A549 (cell line): ENCODE results near the gene RGS6. TPM values are rescaled to one million over a fixed set of nuclear protein-coding genes. Genes with fewer than 3 reads are reported as not detected.

Experiments used
- ATAC-seq, 2 experiments: fragments of 200-7000 bp in 1 of 2; fragments of >200 bp in 1 of 2; cut with Nextera tagmentation in 1 of 2; cut with Tn5 transposase in 1 of 2; 3 replicates each; pipeline versions ENCODE4 v1.8.0 to v1.9.1; 2018 to 2020; ENCODE audit warnings: mild to moderate bottlenecking in 1 of 2, moderate library complexity in 1 of 2
- CTCF ChIA-PET: fragments of 300-600 bp; sonication (Branson Sonifier 250); formaldehyde crosslinking; extraction: SDS; loops from one replicate; lab custom pipeline; 2021; ENCODE audit warnings: antibody characterized with exemption, inconsistent platforms; lab: Yijun Ruan, JAX
- POLR2A ChIA-PET: fragments of 350-600 bp; formaldehyde crosslinking; extraction: SDS; loops from one replicate; lab custom pipeline; 2021; ENCODE audit warnings: antibody characterized with exemption, inconsistent platforms; lab: Yijun Ruan, JAX
- DNase-seq, 2 experiments: peaks; one replicate each; pipeline versions ENCODE4 v3.0.0 to v3.0.0-alpha.2; 2011 to 2016; ENCODE audit warnings: low read depth in 1 of 2, low spot score in 1 of 2
- FAIRE-seq: peaks from 2 replicates; lab custom pipeline; 2011; peaks lifted over from hg19 to GRCh38; lab: Jason Lieb, UNC
- H3K27ac ChIP-seq, 2 experiments: fragments of >200 bp; sonication (Bioruptor Twin); formaldehyde crosslinking; 3 replicates each; pipeline ENCODE4 v1.5.1; 2016 to 2017
- H3K4me1 ChIP-seq: fragments of >200 bp; sonication (Bioruptor Twin); formaldehyde crosslinking; 3 replicates; pipeline ENCODE4 v1.6.1; 2016
- H3K4me2 ChIP-seq: fragments of >200 bp; sonication (Bioruptor Twin); formaldehyde crosslinking; 3 replicates; pipeline ENCODE4 v1.6.1; 2016
- H3K4me3 ChIP-seq: fragments of >200 bp; sonication (Bioruptor Twin); formaldehyde crosslinking; 3 replicates; pipeline ENCODE4 v1.5.1; 2016
- H3K9me3 ChIP-seq: fragments of >200 bp; sonication (Bioruptor Twin); formaldehyde crosslinking; 3 replicates; pipeline ENCODE4 v1.6.1; 2016
- BHLHE40 ChIP-seq: IDR thresholded peaks from 2 replicates; pipeline ENCODE4 v1.6.1; 2012; ENCODE audit warnings: low read depth, low read length, inconsistent platforms
- CEBPB ChIP-seq, 2 experiments: fragments of >200 bp in 1 of 2; sonication (Bioruptor Twin) in 1 of 2; formaldehyde crosslinking in 1 of 2; IDR thresholded peaks; 2 replicates each; pipeline ENCODE4 v1.6.1; 2012 to 2016
- CHD2 ChIP-seq: fragments of 150-350 bp; IDR thresholded peaks from 2 replicates; pipeline ENCODE4 v1.6.1; 2014; ENCODE audit warnings: low read length; ENCODE audit not compliant: partially characterized antibody
- ESRRA ChIP-seq: fragments of 150-350 bp; IDR thresholded peaks from 2 replicates; pipeline ENCODE4 v1.6.1; 2014; ENCODE audit warnings: mild to moderate bottlenecking, low read length, borderline replicate concordance
- FOSB ChIP-seq: fragments of 250-450 bp; sonication (Bioruptor Pico); IDR thresholded peaks from 2 replicates; pipeline ENCODE4 v1.5.0; 2020; ENCODE audit warnings: mild to moderate bottlenecking, moderate library complexity
- FOSL2 ChIP-seq, 2 experiments: fragments of 450-650 bp in 1 of 2; fragments of >200 bp in 1 of 2; sonication (Bioruptor Twin) in 1 of 2; formaldehyde crosslinking; IDR thresholded peaks; 2 replicates each; pipeline versions ENCODE4 v1.5.0 to v1.6.1; 2016 to 2020; ENCODE audit warnings: mild to moderate bottlenecking in 1 of 2, moderate library complexity in 1 of 2
- GATA3 ChIP-seq: IDR thresholded peaks from 2 replicates; pipeline ENCODE4 v1.6.1; 2012; ENCODE audit warnings: borderline replicate concordance
- HDAC2 ChIP-seq: fragments of 200-600 bp; sonication (generic); IDR thresholded peaks from 2 replicates; pipeline ENCODE4 v1.6.1; 2016
- HOXB5 ChIP-seq: fragments of 250-450 bp; sonication (Bioruptor Pico); IDR thresholded peaks from 2 replicates; pipeline ENCODE4 v1.5.0; 2020; ENCODE audit warnings: mild to moderate bottlenecking, moderate library complexity
- JUN ChIP-seq, 2 experiments: fragments of >200 bp; sonication (Bioruptor Twin); formaldehyde crosslinking; IDR thresholded peaks; 2 replicates in 1 of 2; 3 replicates in 1 of 2; pipeline ENCODE4 v1.6.1; 2016 to 2017
- KDM1A ChIP-seq: fragments of 200-600 bp; sonication (generic); IDR thresholded peaks from 2 replicates; pipeline ENCODE4 v1.6.1; 2016; ENCODE audit warnings: low read depth, mild to moderate bottlenecking
- KDM5A ChIP-seq: fragments of 200-600 bp; sonication (generic); IDR thresholded peaks from 2 replicates; pipeline ENCODE4 v1.6.1; 2016; ENCODE audit warnings: antibody characterized with exemption, mild to moderate bottlenecking
- NFE2L2 ChIP-seq: fragments of 150-350 bp; conservative IDR thresholded peaks from 2 replicates; pipeline ENCODE4 v1.6.1; 2014; ENCODE audit warnings: low read length
- NPAS2 ChIP-seq: fragments of 250-450 bp; sonication (Bioruptor Pico); IDR thresholded peaks from 2 replicates; pipeline ENCODE4 v1.8.0; 2022; ENCODE audit warnings: mild to moderate bottlenecking, moderate library complexity, borderline replicate concordance
- POLR2AphosphoS2 ChIP-seq: conservative IDR thresholded peaks from 2 replicates; pipeline ENCODE4 v1.6.1; 2012; ENCODE audit warnings: low read length, improper control_type of control experiment, inconsistent platforms
- RAD21 ChIP-seq, 2 experiments: fragments of >200 bp in 1 of 2; sonication (Bioruptor Twin) in 1 of 2; formaldehyde crosslinking in 1 of 2; IDR thresholded peaks in 1 of 2; conservative IDR thresholded peaks in 1 of 2; 2 replicates in 1 of 2; 3 replicates in 1 of 2; pipeline ENCODE4 v1.6.1; 2012 to 2018; ENCODE audit warnings: inconsistent platforms in 1 of 2
- RCOR1 ChIP-seq: fragments of 150-350 bp; IDR thresholded peaks from 2 replicates; pipeline ENCODE4 v1.6.1; 2014; ENCODE audit warnings: antibody characterized with exemption, low read length, low read depth
- RFX5 ChIP-seq: fragments of 450-650 bp; IDR thresholded peaks from 2 replicates; pipeline ENCODE4 v1.7.1; 2014; ENCODE audit warnings: antibody characterized with exemption, mild to moderate bottlenecking, moderate library complexity
- SMC3 ChIP-seq: fragments of >200 bp; sonication (Bioruptor Twin); formaldehyde crosslinking; IDR thresholded peaks from 3 replicates; pipeline ENCODE4 v1.6.1; 2018; ENCODE audit warnings: inconsistent platforms
- SREBF2 ChIP-seq: fragments of 450-650 bp; IDR thresholded peaks from 2 replicates; pipeline ENCODE4 v1.6.1; 2014; ENCODE audit warnings: mild to moderate bottlenecking, moderate library complexity
- TFCP2L1 ChIP-seq: fragments of 250-450 bp; sonication (Bioruptor Pico); IDR thresholded peaks from 2 replicates; pipeline ENCODE4 v1.5.0; 2021; ENCODE audit warnings: mild to moderate bottlenecking
- ZFP36 ChIP-seq: fragments of 450-650 bp; IDR thresholded peaks from 2 replicates; pipeline ENCODE4 v1.6.1; 2014; ENCODE audit warnings: borderline replicate concordance; ENCODE audit not compliant: partially characterized antibody
- ZNF302 ChIP-seq: fragments of 250-450 bp; sonication (Bioruptor Pico); IDR thresholded peaks from 2 replicates; pipeline ENCODE4 v1.9.0; 2021; ENCODE audit warnings: inconsistent platforms, mild to moderate bottlenecking, moderate library complexity
- ZSCAN20 ChIP-seq: fragments of 250-450 bp; sonication (Bioruptor Pico); IDR thresholded peaks from 2 replicates; pipeline ENCODE4 v1.8.0; 2022; ENCODE audit warnings: mild to moderate bottlenecking, moderate library complexity
- WGBS: methylation state at CpG from one replicate; pipeline ENCODE4 v1.1.6; 2017; ENCODE audit errors: missing lambda C conversion rate; 5-methylcytosine and 5-hydroxymethylcytosine counted together
- polyA plus RNA-seq, 4 experiments: library from polyadenylated mRNA; depleted of rRNA in 3 of 4; stranded (reverse); fragments of >200 nt; fragmentation: RNase III in 1 of 4; extraction: RNeasy Plus Mini Kit Qiagen cat#74134 plus additional on column Dnase treatment in 1 of 4; gene quantifications; 2 replicates in 3 of 4; 3 replicates in 1 of 4; pipeline ENCODE4 v1.2.3, GENCODE V29; 2011 to 2017
- TF ChIP-seq, protein P1 (sequence below): fragments of 250-450 bp; sonication (Bioruptor Pico); IDR thresholded peaks from 2 replicates; pipeline ENCODE4 v1.5.0; 2020; ENCODE audit warnings: low read depth, mild to moderate bottlenecking, moderate library complexity
- TF ChIP-seq, protein P2 (sequence below): fragments of 150-350 bp; IDR thresholded peaks from 2 replicates; pipeline ENCODE4 v1.6.1; 2014; ENCODE audit warnings: low read depth, mild to moderate bottlenecking, low read length
- TF ChIP-seq, protein P3 (sequence below): fragments of 450-650 bp; IDR thresholded peaks from 2 replicates; pipeline ENCODE4 v1.6.1; 2014; ENCODE audit warnings: antibody characterized with exemption
- TF ChIP-seq, protein P4 (sequence below): fragments of 200-600 bp; sonication (generic); IDR thresholded peaks from 2 replicates; pipeline ENCODE4 v1.6.1; 2016; ENCODE audit warnings: antibody characterized with exemption, mild to moderate bottlenecking, moderate library complexity

Gene RGS6
- polyA plus RNA-seq, 2 of the 4 experiments (the other 2 are of a cell fraction) = not detected

DNA sequence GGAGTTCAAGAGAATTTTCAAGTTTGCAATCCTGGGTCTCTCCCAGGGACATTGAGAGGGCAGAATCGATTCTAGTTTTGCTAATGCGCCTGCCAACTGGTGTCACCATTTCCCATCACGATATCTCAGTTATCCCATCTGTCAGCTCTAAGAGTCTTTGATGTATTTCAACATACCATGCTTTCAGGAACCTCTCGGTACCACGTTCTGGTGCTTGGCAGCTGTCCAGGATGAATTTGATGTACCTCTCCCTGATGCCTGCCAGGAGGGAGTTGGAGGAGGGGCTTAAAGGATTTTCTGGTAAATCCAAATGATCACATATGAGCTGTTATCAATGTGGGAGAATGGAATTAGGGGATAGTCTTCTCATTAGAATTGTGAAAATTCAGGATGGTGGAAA, 332.5 kb downstream of the RGS6 start:
- Histone ChIP-seq H3K4me1 (no peaks in the 10 kb centered on the region), H3K27ac (no peak overlapping the region)
- FAIRE-seq = no peak
- DNase-seq = no peak
- ATAC-seq = no peak
- no peak for TF ChIP-seq KDM1A
- no peak for TF ChIP-seq POLR2AphosphoS2
- TF ChIP-seq JUN (IDR thresholded peaks at IDR 0.05) = no peak
- no peak for TF ChIP-seq NPAS2
- TF ChIP-seq CEBPB (IDR thresholded peaks at IDR 0.05) = no peak
- no peak for TF ChIP-seq TFCP2L1 (CRISPR knock-in tag)
- TF ChIP-seq, protein P1, sequence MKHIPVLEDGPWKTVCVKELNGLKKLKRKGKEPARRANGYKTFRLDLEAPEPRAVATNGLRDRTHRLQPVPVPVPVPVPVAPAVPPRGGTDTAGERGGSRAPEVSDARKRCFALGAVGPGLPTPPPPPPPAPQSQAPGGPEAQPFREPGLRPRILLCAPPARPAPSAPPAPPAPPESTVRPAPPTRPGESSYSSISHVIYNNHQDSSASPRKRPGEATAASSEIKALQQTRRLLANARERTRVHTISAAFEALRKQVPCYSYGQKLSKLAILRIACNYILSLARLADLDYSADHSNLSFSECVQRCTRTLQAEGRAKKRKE (CRISPR knock-in tag) = no peak
- no peak for TF ChIP-seq BHLHE40
- TF ChIP-seq, protein P2, sequence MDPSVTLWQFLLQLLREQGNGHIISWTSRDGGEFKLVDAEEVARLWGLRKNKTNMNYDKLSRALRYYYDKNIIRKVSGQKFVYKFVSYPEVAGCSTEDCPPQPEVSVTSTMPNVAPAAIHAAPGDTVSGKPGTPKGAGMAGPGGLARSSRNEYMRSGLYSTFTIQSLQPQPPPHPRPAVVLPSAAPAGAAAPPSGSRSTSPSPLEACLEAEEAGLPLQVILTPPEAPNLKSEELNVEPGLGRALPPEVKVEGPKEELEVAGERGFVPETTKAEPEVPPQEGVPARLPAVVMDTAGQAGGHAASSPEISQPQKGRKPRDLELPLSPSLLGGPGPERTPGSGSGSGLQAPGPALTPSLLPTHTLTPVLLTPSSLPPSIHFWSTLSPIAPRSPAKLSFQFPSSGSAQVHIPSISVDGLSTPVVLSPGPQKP = no peak
- TF ChIP-seq ZNF302 (CRISPR knock-in tag) = no peak
- TF ChIP-seq KDM5A = no peak
- no peak for TF ChIP-seq SREBF2
- TF ChIP-seq, protein P3, sequence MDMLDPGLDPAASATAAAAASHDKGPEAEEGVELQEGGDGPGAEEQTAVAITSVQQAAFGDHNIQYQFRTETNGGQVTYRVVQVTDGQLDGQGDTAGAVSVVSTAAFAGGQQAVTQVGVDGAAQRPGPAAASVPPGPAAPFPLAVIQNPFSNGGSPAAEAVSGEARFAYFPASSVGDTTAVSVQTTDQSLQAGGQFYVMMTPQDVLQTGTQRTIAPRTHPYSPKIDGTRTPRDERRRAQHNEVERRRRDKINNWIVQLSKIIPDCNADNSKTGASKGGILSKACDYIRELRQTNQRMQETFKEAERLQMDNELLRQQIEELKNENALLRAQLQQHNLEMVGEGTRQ = no peak
- TF ChIP-seq FOSL2 (IDR thresholded peaks at IDR 0.05) = no peak
- no peak for TF ChIP-seq FOSL2 (CRISPR knock-in tag; IDR thresholded peaks at IDR 0.05)
- no peak for TF ChIP-seq RAD21 (conservative IDR thresholded peaks at IDR 0.05 in 1 of 2, IDR thresholded peaks at IDR 0.05 in 1 of 2)
- no peak for TF ChIP-seq GATA3
- TF ChIP-seq RFX5 = no peak
- no peak for TF ChIP-seq FOSB
- TF ChIP-seq, all 56 proteins: peak for 0
- no peak overlapping the region for H3K4me2 ChIP-seq
- CTCF ChIA-PET = interaction anchor here (1.6 kb wide), 1 partner anchor 8 kb away, joined by 3 read pairs; no protein-coding TSS in a partner anchor
- POLR2A ChIA-PET = no interaction called here
- H3K4me3 ChIP-seq = no peak overlapping the region
- 1% methylated on average over 5 of the region's 5 CpGs for WGBS
- no peaks in the 10 kb centered on the region for H3K9me3 ChIP-seq

DNA sequence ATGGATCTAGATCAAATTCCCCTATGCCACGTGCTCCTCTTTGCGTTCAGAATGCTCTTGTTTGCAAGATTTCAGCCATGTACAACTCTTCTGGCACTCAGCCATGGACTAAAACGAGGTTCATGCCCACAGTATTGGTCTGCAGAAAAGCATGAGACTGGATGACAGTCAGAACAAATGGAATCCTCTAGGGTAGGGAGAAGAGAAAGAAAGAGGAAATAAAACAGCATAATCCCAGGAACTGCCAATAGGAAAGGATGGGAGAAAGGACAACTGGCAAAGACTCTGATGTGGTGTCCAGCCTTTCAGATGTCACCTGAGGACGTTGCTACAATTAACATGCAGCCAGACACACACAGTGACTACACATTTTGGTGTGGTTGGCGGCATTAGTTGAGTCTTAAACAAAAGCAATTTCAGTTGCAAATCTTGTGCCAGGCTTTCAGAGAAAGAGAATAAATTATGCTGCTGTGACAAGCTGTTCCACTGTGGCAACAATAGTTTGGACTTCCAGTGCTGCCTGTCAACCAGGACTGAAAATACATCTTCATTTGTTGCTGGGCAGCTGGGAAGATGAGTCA, 338.0 kb downstream of the RGS6 start:
- Histone ChIP-seq H3K27ac (no peak overlapping the region), H3K9me3 (no peaks in the 10 kb centered on the region), H3K4me3 (no peak overlapping the region), H3K4me1 (no peaks in the 10 kb centered on the region), H3K4me2 (no peak overlapping the region)
- POLR2A ChIA-PET = no interaction called here
- no peak for TF ChIP-seq ESRRA
- no peak for TF ChIP-seq CHD2
- no peak for TF ChIP-seq RCOR1
- no peak for TF ChIP-seq SMC3
- TF ChIP-seq ZSCAN20 (CRISPR knock-in tag) = no peak
- no peak for TF ChIP-seq HOXB5 (CRISPR knock-in tag)
- no peak for TF ChIP-seq HDAC2
- TF ChIP-seq, protein P2 = no peak
- TF ChIP-seq BHLHE40 = no peak
- no peak for TF ChIP-seq ZFP36
- TF ChIP-seq FOSL2 (IDR thresholded peaks at IDR 0.05) = no peak
- no peak for TF ChIP-seq FOSL2 (CRISPR knock-in tag; IDR thresholded peaks at IDR 0.05)
- no peak for TF ChIP-seq KDM1A
- no peak for TF ChIP-seq NFE2L2
- TF ChIP-seq, protein P4, sequence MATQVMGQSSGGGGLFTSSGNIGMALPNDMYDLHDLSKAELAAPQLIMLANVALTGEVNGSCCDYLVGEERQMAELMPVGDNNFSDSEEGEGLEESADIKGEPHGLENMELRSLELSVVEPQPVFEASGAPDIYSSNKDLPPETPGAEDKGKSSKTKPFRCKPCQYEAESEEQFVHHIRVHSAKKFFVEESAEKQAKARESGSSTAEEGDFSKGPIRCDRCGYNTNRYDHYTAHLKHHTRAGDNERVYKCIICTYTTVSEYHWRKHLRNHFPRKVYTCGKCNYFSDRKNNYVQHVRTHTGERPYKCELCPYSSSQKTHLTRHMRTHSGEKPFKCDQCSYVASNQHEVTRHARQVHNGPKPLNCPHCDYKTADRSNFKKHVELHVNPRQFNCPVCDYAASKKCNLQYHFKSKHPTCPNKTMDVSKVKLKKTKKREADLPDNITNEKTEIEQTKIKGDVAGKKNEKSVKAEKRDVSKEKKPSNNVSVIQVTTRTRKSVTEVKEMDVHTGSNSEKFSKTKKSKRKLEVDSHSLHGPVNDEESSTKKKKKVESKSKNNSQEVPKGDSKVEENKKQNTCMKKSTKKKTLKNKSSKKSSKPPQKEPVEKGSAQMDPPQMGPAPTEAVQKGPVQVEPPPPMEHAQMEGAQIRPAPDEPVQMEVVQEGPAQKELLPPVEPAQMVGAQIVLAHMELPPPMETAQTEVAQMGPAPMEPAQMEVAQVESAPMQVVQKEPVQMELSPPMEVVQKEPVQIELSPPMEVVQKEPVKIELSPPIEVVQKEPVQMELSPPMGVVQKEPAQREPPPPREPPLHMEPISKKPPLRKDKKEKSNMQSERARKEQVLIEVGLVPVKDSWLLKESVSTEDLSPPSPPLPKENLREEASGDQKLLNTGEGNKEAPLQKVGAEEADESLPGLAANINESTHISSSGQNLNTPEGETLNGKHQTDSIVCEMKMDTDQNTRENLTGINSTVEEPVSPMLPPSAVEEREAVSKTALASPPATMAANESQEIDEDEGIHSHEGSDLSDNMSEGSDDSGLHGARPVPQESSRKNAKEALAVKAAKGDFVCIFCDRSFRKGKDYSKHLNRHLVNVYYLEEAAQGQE = no peak
- DNase-seq = no peak
- CTCF ChIA-PET = no interaction called here
- no peak for FAIRE-seq
- under 1% methylated on average over 5 of the region's 5 CpGs for WGBS
- ATAC-seq = no peak
